Uterus (tissue), 2 donors: ENCODE measurements around the gene RHO.

Source experiments
- CTCF ChIP-seq, 4 experiments: fragments of 200-600 bp in 2 of 4; fragments of 450-650 bp in 2 of 4; sonication (generic) in 2 of 4; IDR thresholded peaks; one replicate each; pipeline ENCODE4 v1.5.1; 2016 to 2019; ENCODE audit warnings: antibody characterized with exemption in 4 of 4, mild to moderate bottlenecking in 2 of 4, moderate library complexity in 1 of 4
- POLR2A ChIP-seq, 2 donors: fragments of 450-650 bp; IDR thresholded peaks; one replicate each; pipeline ENCODE4 v1.6.1; 2016; ENCODE audit warnings: antibody characterized with exemption in 2 of 2, mild to moderate bottlenecking in 1 of 2, moderate library complexity in 1 of 2

GRCh38 chr3:129563850-129564535 is 35.6 kb downstream of the RHO start:
- TF ChIP-seq CTCF (IDR thresholded peaks at IDR 0.05): no peak
- TF ChIP-seq POLR2A (IDR thresholded peaks at IDR 0.05): no peak
